Measurements from ENCODE around the gene CRPPA.

The CRPPA gene

DNA sequence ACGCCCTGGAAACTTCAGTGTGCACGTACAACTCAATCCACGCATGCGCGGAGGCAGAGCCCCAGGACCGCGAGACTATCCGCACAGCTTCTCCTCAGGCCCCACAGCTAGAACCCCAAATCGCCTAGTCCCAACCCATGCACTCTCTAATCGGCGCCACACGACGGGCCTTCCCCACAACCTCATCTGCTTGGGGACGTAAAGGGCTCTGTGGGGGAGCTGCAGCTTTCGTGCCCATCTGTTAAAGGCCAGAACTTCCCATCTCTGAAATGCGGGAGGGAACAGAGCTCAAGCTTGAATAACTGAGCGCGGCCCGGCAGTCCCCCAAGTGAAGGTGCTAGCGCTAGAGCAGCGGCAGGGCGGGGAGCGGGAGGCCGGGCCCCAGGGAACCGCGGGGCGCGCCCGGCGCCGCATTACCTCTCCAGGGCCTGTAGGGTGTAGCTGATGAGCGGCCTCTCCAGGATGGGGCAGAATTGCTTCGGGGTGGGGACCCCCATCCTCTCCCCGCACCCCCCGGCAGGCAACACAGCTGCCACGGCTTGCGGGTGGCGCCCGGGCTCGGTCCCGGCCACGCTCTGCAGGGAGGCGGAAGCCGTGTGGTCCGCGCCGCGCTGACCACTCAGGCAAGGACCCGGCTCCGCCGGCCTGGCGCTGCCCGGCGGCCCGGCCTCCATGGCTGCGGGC, 547 bp downstream of the CRPPA start:
- Histone ChIP-seq H3K27me3 (ENCODE audit: insufficient read depth, low read length) (peaks cover 32% of the 10 kb centered on the region), H3K36me3 (ENCODE audit: insufficient read depth, low read depth, low read length) (no peaks in the 10 kb centered on the region), H3K27ac (ENCODE audit: low read length) (no peak overlapping the region), H3K4me1 (ENCODE audit: insufficient read depth, low read length) (peaks cover 6% of the 10 kb centered on the region; the same call in 1 of the 2 replicates), H3K9me3 (ENCODE audit: insufficient read depth, low read depth, low read length) (no peaks in the 10 kb centered on the region), H3K9ac (ENCODE audit: low read depth, low read length) (peak overlapping the region; percentile 77), H3K4me3 (ENCODE audit: low read length) (peak overlapping the region; percentile 84)

GRCh38 chr7:16420329-16420648, 1.0 kb downstream of the CRPPA start:
- Histone ChIP-seq H3K27ac (ENCODE audit: low read length) (no peak overlapping the region), H3K9ac (ENCODE audit: low read depth, low read length) (peak overlapping the region; percentile 77)

GRCh38 chr7:16419859-16420258, 1.5 kb downstream of the CRPPA start:
- no peaks in the 10 kb centered on the region for H3K36me3 ChIP-seq (ENCODE audit: insufficient read depth, low read depth, low read length)
- peaks cover 6% of the 10 kb centered on the region; the same call in 1 of the 2 replicates for H3K4me1 ChIP-seq (ENCODE audit: insufficient read depth, low read length)
- H3K27me3 ChIP-seq (ENCODE audit: insufficient read depth, low read length), result peaks cover 32% of the 10 kb centered on the region
- no peaks in the 10 kb centered on the region for H3K9me3 ChIP-seq (ENCODE audit: insufficient read depth, low read depth, low read length)
- H3K27ac ChIP-seq (ENCODE audit: low read length), result no peak overlapping the region
- peak overlapping the region; percentile 84 for H3K4me3 ChIP-seq (ENCODE audit: low read length)
- no peak overlapping the region for H3K9ac ChIP-seq (ENCODE audit: low read depth, low read length)

More at GRCh38 chr7:16420329-16420648, 1.0 kb downstream of the CRPPA start:
- Histone ChIP-seq H3K9me3 (ENCODE audit: insufficient read depth, low read depth, low read length) (no peaks in the 10 kb centered on the region), H3K4me1 (ENCODE audit: insufficient read depth, low read length) (peaks cover 6% of the 10 kb centered on the region; the same call in 1 of the 2 replicates), H3K27me3 (ENCODE audit: insufficient read depth, low read length) (peaks cover 32% of the 10 kb centered on the region), H3K4me3 (ENCODE audit: low read length) (peak overlapping the region; percentile 84), H3K36me3 (ENCODE audit: insufficient read depth, low read depth, low read length) (no peaks in the 10 kb centered on the region)

GRCh38 chr7:16419126-16419525, 2.2 kb downstream of the CRPPA start:
- H3K27ac ChIP-seq (ENCODE audit: low read length), result no peak overlapping the region
- no peak overlapping the region for H3K4me3 ChIP-seq (ENCODE audit: low read length)
- peaks cover 6% of the 10 kb centered on the region; the same call in 1 of the 2 replicates for H3K4me1 ChIP-seq (ENCODE audit: insufficient read depth, low read length)
- no peaks in the 10 kb centered on the region for H3K9me3 ChIP-seq (ENCODE audit: insufficient read depth, low read depth, low read length)
- H3K27me3 ChIP-seq (ENCODE audit: insufficient read depth, low read length), result peaks cover 32% of the 10 kb centered on the region
- no peaks in the 10 kb centered on the region for H3K36me3 ChIP-seq (ENCODE audit: insufficient read depth, low read depth, low read length)
- no peak overlapping the region for H3K9ac ChIP-seq (ENCODE audit: low read depth, low read length)

GRCh38 chr7:16417906-16418305, 3.4 kb downstream of the CRPPA start:
- H3K27me3 ChIP-seq (ENCODE audit: insufficient read depth, low read length), result peaks cover 32% of the 10 kb centered on the region
- no peaks in the 10 kb centered on the region for H3K9me3 ChIP-seq (ENCODE audit: insufficient read depth, low read depth, low read length)
- H3K36me3 ChIP-seq (ENCODE audit: insufficient read depth, low read depth, low read length), result no peaks in the 10 kb centered on the region
- no peak overlapping the region for H3K9ac ChIP-seq (ENCODE audit: low read depth, low read length)
- H3K4me3 ChIP-seq (ENCODE audit: low read length), result no peak overlapping the region
- no peak overlapping the region for H3K27ac ChIP-seq (ENCODE audit: low read length)
- H3K4me1 ChIP-seq (ENCODE audit: insufficient read depth, low read length), result peaks cover 6% of the 10 kb centered on the region; the same call in 1 of the 2 replicates

DNA sequence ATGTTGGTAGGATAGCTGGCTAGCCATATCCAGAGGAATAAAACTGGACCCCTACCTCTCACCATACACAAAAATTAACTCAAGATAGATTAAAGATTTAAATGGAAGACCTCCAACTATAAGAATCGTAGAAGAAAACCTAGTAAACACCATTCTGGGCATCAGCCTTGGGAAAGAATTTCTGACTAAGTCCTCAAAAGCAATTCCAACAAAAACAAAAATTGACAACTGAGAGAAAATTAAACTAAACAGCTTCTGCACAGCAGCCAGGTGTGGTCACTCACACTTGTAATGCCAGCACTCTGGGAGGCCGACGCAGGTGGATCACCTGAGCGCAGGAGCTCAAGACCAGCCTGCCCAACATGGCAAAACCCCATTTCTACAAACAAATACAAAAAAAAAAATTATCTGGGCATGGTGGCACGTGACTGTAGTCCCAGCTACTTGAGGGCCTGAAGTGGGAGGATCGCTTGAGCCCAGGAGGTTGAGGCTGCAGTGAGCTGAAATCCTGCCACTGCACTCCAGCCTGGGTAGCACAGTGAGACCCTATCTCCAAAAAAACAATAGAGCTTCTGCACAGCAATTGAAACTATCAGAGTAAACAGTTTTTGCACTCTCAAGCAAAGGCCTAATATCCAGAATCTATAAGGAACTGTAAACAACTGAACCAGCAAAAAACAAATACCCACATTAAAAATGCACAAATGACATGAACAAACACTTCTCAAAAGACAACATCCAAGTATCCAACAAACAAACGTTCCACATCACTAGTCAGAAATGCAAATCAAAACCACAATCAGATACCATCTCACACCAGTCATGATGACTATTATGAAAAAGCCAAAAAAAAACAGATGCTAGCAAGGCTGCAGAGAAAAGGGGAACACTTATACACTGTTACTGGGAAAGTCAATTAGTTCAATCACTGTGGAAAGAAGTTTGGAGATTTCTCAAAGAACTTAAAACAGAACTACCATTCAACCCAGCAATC, 4.8 kb downstream of the CRPPA start:
- H3K9me3 ChIP-seq (ENCODE audit: insufficient read depth, low read depth, low read length), result no peaks in the 10 kb centered on the region
- peaks cover 20% of the 10 kb centered on the region for H3K27me3 ChIP-seq (ENCODE audit: insufficient read depth, low read length)
- H3K4me1 ChIP-seq (ENCODE audit: insufficient read depth, low read length), result peaks cover 3% of the 10 kb centered on the region; the same call in 1 of the 2 replicates
- H3K36me3 ChIP-seq (ENCODE audit: insufficient read depth, low read depth, low read length), result no peaks in the 10 kb centered on the region
- no peak overlapping the region for H3K4me3 ChIP-seq (ENCODE audit: low read length)
- no peak overlapping the region for H3K9ac ChIP-seq (ENCODE audit: low read depth, low read length)
- no peak overlapping the region for H3K27ac ChIP-seq (ENCODE audit: low read length)

DNA sequence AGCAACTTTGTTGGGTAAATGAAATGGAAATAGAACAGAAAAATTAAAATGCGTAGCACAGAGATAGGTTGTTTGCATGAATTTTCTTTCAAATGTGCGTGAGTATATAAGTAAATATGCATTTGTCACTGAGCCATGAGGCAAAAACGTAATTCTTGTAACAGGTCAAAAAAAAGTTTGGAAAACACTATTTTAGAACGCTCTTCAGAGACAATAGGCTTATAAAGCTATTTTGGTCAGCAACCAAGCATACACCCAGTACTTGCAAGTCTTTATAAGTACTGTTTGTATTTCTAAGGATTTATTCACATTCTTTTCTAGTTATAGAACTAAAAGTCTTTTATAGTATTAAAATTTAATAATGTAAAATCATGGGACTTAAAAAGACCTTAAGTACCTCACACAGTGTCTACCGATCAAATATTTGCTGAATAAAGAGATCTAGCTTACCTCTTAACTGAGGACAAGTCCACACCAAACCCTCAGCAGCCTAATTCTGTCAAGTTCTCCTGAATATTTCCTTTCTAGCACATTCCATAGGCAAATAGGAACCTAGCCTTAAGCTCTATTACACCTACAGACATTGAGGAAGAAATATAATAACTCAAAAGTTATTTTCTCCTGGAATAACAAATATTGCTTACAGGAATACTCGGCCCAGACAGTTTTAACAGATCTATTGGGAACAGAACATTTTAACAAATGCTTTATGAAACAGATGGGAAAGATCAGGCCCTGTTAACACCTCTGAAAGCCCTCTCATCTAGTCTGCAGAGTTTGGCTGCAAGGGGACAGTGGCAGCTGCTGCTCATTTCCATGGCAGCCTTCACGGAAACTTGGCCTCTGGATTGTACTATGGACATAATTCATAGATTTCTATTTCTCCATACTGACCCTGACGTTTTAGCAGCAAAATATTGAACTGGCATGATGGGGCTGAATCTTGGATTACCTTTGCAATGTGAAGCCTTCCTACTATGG, 8.8 kb downstream of the CRPPA start:
- Histone ChIP-seq H3K4me1 (ENCODE audit: insufficient read depth, low read length) (no peaks in the 10 kb centered on the region), H3K4me3 (ENCODE audit: low read length) (no peak overlapping the region)

GRCh38 chr7:16411391-16411790, 9.9 kb downstream of the CRPPA start:
- no peak overlapping the region for H3K4me3 ChIP-seq (ENCODE audit: low read length)
- no peaks in the 10 kb centered on the region for H3K27me3 ChIP-seq (ENCODE audit: insufficient read depth, low read length)
- no peaks in the 10 kb centered on the region for H3K36me3 ChIP-seq (ENCODE audit: insufficient read depth, low read depth, low read length)
- no peaks in the 10 kb centered on the region for H3K4me1 ChIP-seq (ENCODE audit: insufficient read depth, low read length)
- no peaks in the 10 kb centered on the region for H3K9me3 ChIP-seq (ENCODE audit: insufficient read depth, low read depth, low read length)
- H3K9ac ChIP-seq (ENCODE audit: low read depth, low read length), result no peak overlapping the region
- no peak overlapping the region for H3K27ac ChIP-seq (ENCODE audit: low read length)

More for the DNA sequence above, 8.8 kb downstream of the CRPPA start:
- no peak overlapping the region for H3K27ac ChIP-seq (ENCODE audit: low read length)
- no peaks in the 10 kb centered on the region for H3K36me3 ChIP-seq (ENCODE audit: insufficient read depth, low read depth, low read length)
- H3K27me3 ChIP-seq (ENCODE audit: insufficient read depth, low read length), result no peaks in the 10 kb centered on the region
- no peak overlapping the region for H3K9ac ChIP-seq (ENCODE audit: low read depth, low read length)
- no peaks in the 10 kb centered on the region for H3K9me3 ChIP-seq (ENCODE audit: insufficient read depth, low read depth, low read length)

DNA sequence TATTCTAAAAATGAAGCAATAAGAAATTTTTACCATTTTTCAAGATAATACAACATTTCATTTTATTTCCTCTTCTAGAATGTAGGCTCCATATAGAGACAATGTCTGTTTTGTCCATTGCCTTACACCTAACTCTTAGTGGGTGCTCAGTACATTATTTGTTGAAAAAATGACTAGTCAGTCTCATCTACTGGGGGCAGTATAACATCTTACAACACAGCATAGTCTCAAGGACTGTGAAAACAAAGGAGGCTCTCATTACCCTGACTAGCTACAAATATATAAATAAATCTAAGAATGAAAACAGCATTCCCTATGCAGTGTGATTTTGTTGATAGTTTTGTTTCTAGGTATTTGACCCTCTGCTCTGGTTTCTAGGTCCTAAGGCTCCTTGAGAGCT, 11.6 kb downstream of the CRPPA start:
- Histone ChIP-seq H3K9me3 (ENCODE audit: insufficient read depth, low read depth, low read length) (no peaks in the 10 kb centered on the region), H3K27ac (ENCODE audit: low read length) (no peak overlapping the region), H3K27me3 (ENCODE audit: insufficient read depth, low read length) (no peaks in the 10 kb centered on the region), H3K4me1 (ENCODE audit: insufficient read depth, low read length) (no peaks in the 10 kb centered on the region), H3K4me3 (ENCODE audit: low read length) (no peak overlapping the region), H3K36me3 (ENCODE audit: insufficient read depth, low read depth, low read length) (no peaks in the 10 kb centered on the region), H3K9ac (ENCODE audit: low read depth, low read length) (no peak overlapping the region)

DNA sequence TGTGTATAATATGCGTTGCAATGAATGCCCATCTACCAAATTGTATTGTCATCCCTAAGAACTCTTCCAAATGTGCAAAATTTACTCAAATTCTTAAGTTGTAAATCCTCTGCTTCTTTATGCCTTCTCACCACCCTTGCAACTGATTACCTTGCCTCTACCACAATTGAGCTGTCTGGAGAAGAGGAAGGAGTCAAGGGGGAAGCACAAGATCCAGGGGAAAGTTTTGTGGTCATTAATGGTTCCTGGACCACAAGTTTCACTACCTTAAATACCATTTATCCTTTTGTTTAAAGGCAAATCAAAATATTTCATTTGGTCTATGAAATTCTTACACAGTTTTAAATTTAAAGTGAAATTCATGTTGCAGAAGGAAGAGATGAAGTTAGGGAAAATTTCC, 16.7 kb downstream of the CRPPA start:
- Histone ChIP-seq H3K9ac (ENCODE audit: low read depth, low read length) (no peak overlapping the region), H3K9me3 (ENCODE audit: insufficient read depth, low read depth, low read length) (peaks cover 21% of the 10 kb centered on the region), H3K27ac (ENCODE audit: low read length) (no peak overlapping the region), H3K4me1 (ENCODE audit: insufficient read depth, low read length) (no peaks in the 10 kb centered on the region), H3K4me3 (ENCODE audit: low read length) (no peak overlapping the region), H3K36me3 (ENCODE audit: insufficient read depth, low read depth, low read length) (no peaks in the 10 kb centered on the region), H3K27me3 (ENCODE audit: insufficient read depth, low read length) (no peaks in the 10 kb centered on the region)

DNA sequence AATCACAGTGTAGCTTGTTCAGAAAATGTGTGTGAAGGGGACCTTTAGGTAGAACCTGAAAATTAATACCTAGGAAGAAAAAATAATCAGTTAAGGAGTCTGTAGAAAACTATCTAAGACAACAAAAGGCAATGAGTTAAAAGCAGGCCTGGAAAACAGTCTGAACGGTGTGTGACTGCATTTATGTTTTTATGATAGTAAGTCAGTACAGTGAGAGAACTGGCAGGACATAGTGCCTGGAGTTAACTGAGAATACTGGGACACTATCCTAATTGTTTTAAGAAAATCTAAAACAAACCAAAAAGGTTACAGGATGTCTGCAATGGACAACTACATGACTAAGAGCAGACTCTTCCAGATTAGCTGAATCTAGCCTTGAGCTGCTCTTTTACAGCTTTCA, 17.9 kb downstream of the CRPPA start:
- Histone ChIP-seq H3K27ac (ENCODE audit: low read length) (no peak overlapping the region), H3K4me3 (ENCODE audit: low read length) (no peak overlapping the region), H3K9me3 (ENCODE audit: insufficient read depth, low read depth, low read length) (peaks cover 32% of the 10 kb centered on the region), H3K36me3 (ENCODE audit: insufficient read depth, low read depth, low read length) (no peaks in the 10 kb centered on the region), H3K9ac (ENCODE audit: low read depth, low read length) (no peak overlapping the region), H3K27me3 (ENCODE audit: insufficient read depth, low read length) (no peaks in the 10 kb centered on the region), H3K4me1 (ENCODE audit: insufficient read depth, low read length) (no peaks in the 10 kb centered on the region)
